H1 (cell line): Measurements from ENCODE around the gene IFT80. TPM values are rescaled to one million over a fixed set of nuclear protein-coding genes. Genes with fewer than 3 reads are reported as not detected.

Experiments used
- CTCF ChIA-PET: fragments of 300-600 bp; sonication (Branson Sonifier 250); formaldehyde crosslinking; loops from one replicate; lab custom pipeline; 2021; ENCODE audit not compliant: partially characterized antibody; lab: Charles Lee
- POLR2A ChIA-PET: fragments of 300-600 bp; sonication (Branson Sonifier 250); formaldehyde crosslinking; loops from one replicate; lab custom pipeline; 2021; ENCODE audit warnings: inconsistent platforms; ENCODE audit not compliant: partially characterized antibody; lab: Charles Lee
- DNase-seq, 2 experiments: peaks; one replicate each; pipeline versions ENCODE4 v3.0.0 to v3.0.0-alpha.2; 2010 to 2022; ENCODE audit warnings: low spot score in 2 of 2, low read depth in 1 of 2, mixed read lengths in 1 of 2
- FAIRE-seq: peaks from 2 replicates; lab custom pipeline; 2011; peaks lifted over from hg19 to GRCh38; lab: Jason Lieb, UNC
- H2AFZ ChIP-seq: 2 replicates; pipeline ENCODE4 v1.8.1; 2012; ENCODE audit warnings: low read length, inconsistent platforms
- H2AK5ac ChIP-seq: 2 replicates; pipeline ENCODE4 v1.6.1; 2013; ENCODE audit warnings: low read depth, low read length
- H2BK120ac ChIP-seq: replicated peaks from 2 replicates; pipeline ENCODE3; 2013; ENCODE audit warnings: low read depth, low read length, inconsistent platforms
- H2BK12ac ChIP-seq: 2 replicates; pipeline ENCODE4 v1.6.1; 2013; ENCODE audit warnings: low read depth, low read length
- H2BK15ac ChIP-seq: 2 replicates; pipeline ENCODE4 v1.6.1; 2013; ENCODE audit warnings: low read length
- H2BK20ac ChIP-seq: 2 replicates; pipeline ENCODE4 v1.6.1; 2013; ENCODE audit warnings: low read length
- H2BK5ac ChIP-seq: 2 replicates; pipeline ENCODE4 v1.6.1; 2013; ENCODE audit warnings: low read depth, low read length
- H3K14ac ChIP-seq: 2 replicates; pipeline ENCODE4 v1.6.1; 2013; ENCODE audit warnings: inconsistent platforms; ENCODE audit not compliant: insufficient read length
- H3K18ac ChIP-seq: 2 replicates; pipeline ENCODE4 v1.6.1; 2013; ENCODE audit warnings: low read length; ENCODE audit errors: extremely low read depth
- H3K23ac ChIP-seq: 2 replicates; pipeline ENCODE4 v1.6.1; 2013; ENCODE audit warnings: inconsistent platforms; ENCODE audit not compliant: insufficient read length
- H3K23me2 ChIP-seq: 2 replicates; pipeline ENCODE4 v1.6.1; 2013; ENCODE audit warnings: low read depth, low read length
- H3K27ac ChIP-seq: 2 replicates; pipeline ENCODE4 v1.6.1; 2011; ENCODE audit warnings: low read depth, low read length, inconsistent platforms
- H3K27me3 ChIP-seq, 4 experiments: replicated peaks in 1 of 4; 1 replicate in 1 of 4; 2 replicates in 3 of 4; pipeline versions ENCODE4 v1.6.1 to v1.8.1; 2011 to 2013; ENCODE audit warnings: low read length in 3 of 4, mild to moderate bottlenecking in 3 of 4, inconsistent platforms in 2 of 4, mixed read lengths in 2 of 4, moderate library complexity in 1 of 4; ENCODE audit not compliant: control insufficient read depth in 3 of 4, insufficient read depth in 3 of 4; ENCODE audit errors: extremely low read depth in 1 of 4
- H3K36me3 ChIP-seq, 4 experiments: 2 replicates each; pipeline versions ENCODE4 v1.6.1 to v1.8.1; 2011 to 2013; ENCODE audit warnings: mild to moderate bottlenecking in 4 of 4, low read length in 3 of 4, moderate library complexity in 2 of 4, control low read depth in 1 of 4, inconsistent platforms in 1 of 4; ENCODE audit not compliant: insufficient read depth in 4 of 4, control insufficient read depth in 2 of 4
- H3K4ac ChIP-seq: replicated peaks from 2 replicates; pipeline ENCODE3; 2013; ENCODE audit warnings: low read length, low read depth, mixed read lengths, inconsistent platforms; ENCODE audit not compliant: insufficient read length
- H3K4me1 ChIP-seq, 4 experiments: replicated peaks in 1 of 4; 1 replicate in 1 of 4; 2 replicates in 3 of 4; pipeline versions ENCODE4 v1.6.1 to v1.8.1; 2011 to 2013; ENCODE audit warnings: low read length in 3 of 4, inconsistent platforms in 2 of 4, mixed read lengths in 1 of 4; ENCODE audit not compliant: insufficient read depth in 4 of 4, control insufficient read depth in 3 of 4
- H3K4me2 ChIP-seq, 2 experiments: 2 replicates each; pipeline versions ENCODE4 v1.6.1 to v1.8.1; 2011 to 2013; ENCODE audit warnings: low read depth in 2 of 2, low read length in 2 of 2, control low read depth in 1 of 2, inconsistent platforms in 1 of 2, mild to moderate bottlenecking in 1 of 2; ENCODE audit not compliant: insufficient read depth in 1 of 2
- H3K4me3 ChIP-seq, 4 experiments: fragments of 200-600, 300-600 bp in 1 of 4; sonication (generic), shearing (Covaris generic), sonication (Bioruptor Twin) in 1 of 4; 2 replicates each; pipeline versions ENCODE4 v1.5.1 to v1.8.1; 2011 to 2016; ENCODE audit warnings: low read length in 4 of 4, low read depth in 3 of 4, control low read depth in 2 of 4, inconsistent platforms in 2 of 4, mild to moderate bottlenecking in 2 of 4, mixed read lengths in 1 of 4, moderate library complexity in 1 of 4; ENCODE audit not compliant: insufficient read depth in 2 of 4; ENCODE audit errors: extremely low read depth in 1 of 4
- H3K56ac ChIP-seq: replicated peaks from 2 replicates; pipeline ENCODE3; 2013; ENCODE audit warnings: low read depth, mild to moderate bottlenecking, mixed read lengths, low read length, inconsistent platforms; ENCODE audit not compliant: insufficient read length
- H3K79me1 ChIP-seq: 2 replicates; pipeline ENCODE4 v1.6.1; 2013; ENCODE audit warnings: low read depth, low read length, control low read depth
- H3K79me2 ChIP-seq, 2 experiments: 2 replicates each; pipeline versions ENCODE4 v1.6.1 to v1.8.1; 2012 to 2013; ENCODE audit warnings: low read length in 2 of 2, mild to moderate bottlenecking in 2 of 2, inconsistent platforms in 1 of 2; ENCODE audit not compliant: insufficient read depth in 2 of 2, control insufficient read depth in 1 of 2
- H3K9ac ChIP-seq, 4 experiments: replicated peaks in 1 of 4; 1 replicate in 1 of 4; 2 replicates in 3 of 4; pipeline versions ENCODE4 v1.6.1 to v1.8.1; 2011 to 2013; ENCODE audit warnings: low read depth in 3 of 4, low read length in 3 of 4, control low read depth in 2 of 4, mild to moderate bottlenecking in 2 of 4, moderate library complexity in 2 of 4, inconsistent platforms in 1 of 4; ENCODE audit errors: extremely low read depth in 1 of 4
- H3K9me3 ChIP-seq, 2 experiments: 2 replicates each; pipeline versions ENCODE4 v1.6.1 to v1.8.1; 2012 to 2013; ENCODE audit warnings: mild to moderate bottlenecking in 2 of 2, moderate library complexity in 2 of 2, control low read depth in 1 of 2, inconsistent platforms in 1 of 2, low read depth in 1 of 2, low read length in 1 of 2, mixed read lengths in 1 of 2; ENCODE audit not compliant: insufficient read depth in 2 of 2
- H4K20me1 ChIP-seq, 2 experiments: replicated peaks in 1 of 2; 2 replicates each; pipeline versions ENCODE3 to v1.8.1; 2011 to 2013; ENCODE audit warnings: inconsistent platforms in 2 of 2, low read length in 2 of 2, mild to moderate bottlenecking in 1 of 2; ENCODE audit not compliant: insufficient read depth in 2 of 2, control insufficient read depth in 1 of 2
- H4K5ac ChIP-seq: 2 replicates; pipeline ENCODE4 v1.6.1; 2013; ENCODE audit warnings: low read length, low read depth, mixed read lengths, inconsistent platforms; ENCODE audit not compliant: insufficient read length
- H4K8ac ChIP-seq: 2 replicates; pipeline ENCODE4 v1.8.0; 2013; ENCODE audit warnings: mild to moderate bottlenecking, moderate library complexity, low read length, inconsistent platforms; ENCODE audit not compliant: insufficient read depth; ENCODE audit errors: extremely low read depth
- H4K91ac ChIP-seq: replicated peaks from 2 replicates; pipeline ENCODE3; 2013; ENCODE audit warnings: low read length, mixed read lengths, inconsistent platforms; ENCODE audit not compliant: insufficient read length
- CEBPB ChIP-seq: IDR thresholded peaks from 2 replicates; pipeline ENCODE4 v1.6.1; 2012; ENCODE audit warnings: low read depth, low read length
- CTBP2 ChIP-seq: IDR thresholded peaks from 2 replicates; pipeline ENCODE4 v1.7.0; 2011; ENCODE audit warnings: borderline replicate concordance, mild to moderate bottlenecking, moderate library complexity, mixed read lengths, low read length; ENCODE audit not compliant: insufficient read depth, insufficient read length
- GTF2F1 ChIP-seq: IDR thresholded peaks from 2 replicates; pipeline ENCODE4 v1.6.1; 2012; ENCODE audit warnings: low read depth, low read length, improper control_type of control experiment, borderline replicate concordance
- KDM5A ChIP-seq: fragments of 200-600 bp; IDR thresholded peaks from 2 replicates; pipeline ENCODE4 v1.7.1; 2012; ENCODE audit warnings: mild to moderate bottlenecking, low read length, inconsistent platforms, mixed read lengths
- POLR2A ChIP-seq, 2 experiments: IDR thresholded peaks; 1 replicate in 1 of 2; 2 replicates in 1 of 2; pipeline ENCODE4 v1.6.1; 2011; ENCODE audit warnings: low read depth in 2 of 2, low read length in 2 of 2, mild to moderate bottlenecking in 2 of 2; ENCODE audit errors: control extremely low read depth in 1 of 2
- TAF7 ChIP-seq: optimal IDR thresholded peaks from 2 replicates; pipeline ENCODE3; 2011; ENCODE audit warnings: low read depth, mild to moderate bottlenecking, inconsistent platforms, low read length, moderate library complexity, borderline replicate concordance
- WGBS, 2 experiments: shearing (Covaris generic) in 1 of 2; methylation state at CpG; one replicate each; pipeline versions ENCODE4 v1.1.6 to v1.1.7; 2013 to 2015; ENCODE audit warnings: low lambda C conversion rate in 2 of 2, mixed read lengths in 2 of 2, inconsistent platforms in 1 of 2, low coverage in 1 of 2, missing lambda C conversion rate in 1 of 2; ENCODE audit not compliant: insufficient replicate concordance in 2 of 2, insufficient coverage in 1 of 2, insufficient read length in 1 of 2; ENCODE audit errors: extremely low coverage in 1 of 2, missing lambda C conversion rate in 1 of 2; 5-methylcytosine and 5-hydroxymethylcytosine counted together
- polyA plus RNA-seq, 7 experiments: library from polyadenylated mRNA; depleted of rRNA in 3 of 7; stranded (reverse) in 5 of 7; unstranded in 2 of 7; fragments of >200 nt in 5 of 7; fragments of 200-250 nt in 2 of 7; gene quantifications; 1 replicate in 5 of 7; 2 replicates in 1 of 7; 4 replicates in 1 of 7; pipeline versions ENCODE4 v1.2.1 to v1.2.3, GENCODE V29; 2011 to 2013; ENCODE audit warnings: missing spikeins in 2 of 7, mixed read lengths in 2 of 7
- total RNA-seq: library from RNA; stranded (reverse); fragmentation: NEBNext Ultra II Directional; extraction: Animal tissue kit (Norgen Biotek cat#: 25700); gene quantifications from 2 replicates; pipeline ENCODE4 v1.2.1, GENCODE V29; 2021
- TF ChIP-seq, protein P1 (sequence below): IDR thresholded peaks from 2 replicates; pipeline ENCODE4 v1.6.1; 2011; ENCODE audit warnings: low read depth, mild to moderate bottlenecking, low read length; ENCODE audit not compliant: insufficient read depth
- TF ChIP-seq, protein P2 (sequence below): IDR thresholded peaks from 2 replicates; pipeline ENCODE4 v1.6.1; 2012; ENCODE audit warnings: low read length, inconsistent platforms
- TF ChIP-seq, protein P3 (sequence below): IDR thresholded peaks from 2 replicates; pipeline ENCODE4 v1.6.1; 2011; ENCODE audit warnings: low read length, improper control_type of control experiment

Gene IFT80
- total and polyA plus RNA-seq, 2 of the 8 experiments (the other 6 are each of a cell fraction or from before 2014, with no cell fraction given), result 7.2 to 25.9 TPM

GRCh38 chr3:160384639-160385318 is 14.2 kb downstream of the IFT80 start:
- no peak overlapping the region for H3K14ac ChIP-seq
- ChIA-PET POLR2A (interaction anchor here (1.0 kb wide), 2 partner anchors 9 to 17 kb away, joined by 3 to 6 read pairs; no protein-coding TSS in a partner anchor), CTCF (interaction anchor here (1.2 kb wide), 1 partner anchor 41 kb away, joined by 4 read pairs; no protein-coding TSS in a partner anchor)
- no peak overlapping the region for H2AK5ac ChIP-seq
- no peak overlapping the region for H2BK120ac ChIP-seq
- H2AFZ ChIP-seq, result no peak overlapping the region
- no peak overlapping the region for H2BK5ac ChIP-seq
- H4K91ac ChIP-seq, result no peak overlapping the region
- FAIRE-seq, result no peak
- no peak overlapping the region for H3K4me2 ChIP-seq
- no peaks in the 10 kb centered on the region for H3K36me3 ChIP-seq
- H2BK20ac ChIP-seq, result no peak overlapping the region
- no peak overlapping the region for H3K4ac ChIP-seq
- H4K8ac ChIP-seq, result no peak overlapping the region
- H3K9ac ChIP-seq, result no peak overlapping the region
- DNase-seq, result no peak
- peaks cover 0 to 6% (median 1%) of the 10 kb centered on the region in 4 experiments; a peak in 3 of 7 replicates for H3K4me1 ChIP-seq
- H4K20me1 ChIP-seq, result no peaks in the 10 kb centered on the region
- no peaks in the 10 kb centered on the region for H3K9me3 ChIP-seq
- no peak overlapping the region for H3K56ac ChIP-seq
- peaks cover 0 to 15% of the 10 kb centered on the region in 2 experiments; a peak in 2 of 4 replicates for H3K79me2 ChIP-seq
- WGBS, 2 experiments, result 79% methylated on average over 5 of the region's 5 CpGs; no CpG with 5 or more reads in 1 of the 2 experiments
- no peak overlapping the region for H3K23ac ChIP-seq
- H4K5ac ChIP-seq, result no peak overlapping the region
- H2BK12ac ChIP-seq, result no peak overlapping the region
- H3K4me3 ChIP-seq, result no peak overlapping the region
- H2BK15ac ChIP-seq, result no peak overlapping the region
- no peak overlapping the region; the same call in 1 of the 2 replicates for H3K27ac ChIP-seq
- H3K79me1 ChIP-seq, result no peaks in the 10 kb centered on the region
- no peak overlapping the region for H3K18ac ChIP-seq
- H3K23me2 ChIP-seq, result no peaks in the 10 kb centered on the region
- H3K27me3 ChIP-seq, result no peaks in the 10 kb centered on the region
- TF ChIP-seq KDM5A (no peak), TAF7 (no peak), POLR2A (IDR thresholded peaks at IDR 0.05; ENCODE audit: control extremely low read depth in 1 of 2, low read depth in 2 of 2, low read length in 2 of 2) (no peak), CTBP2 (no peak), GTF2F1 (no peak), CEBPB (no peak)
- TF ChIP-seq, protein P1, sequence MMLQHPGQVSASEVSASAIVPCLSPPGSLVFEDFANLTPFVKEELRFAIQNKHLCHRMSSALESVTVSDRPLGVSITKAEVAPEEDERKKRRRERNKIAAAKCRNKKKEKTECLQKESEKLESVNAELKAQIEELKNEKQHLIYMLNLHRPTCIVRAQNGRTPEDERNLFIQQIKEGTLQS, result no peak
- TF ChIP-seq, protein P2, sequence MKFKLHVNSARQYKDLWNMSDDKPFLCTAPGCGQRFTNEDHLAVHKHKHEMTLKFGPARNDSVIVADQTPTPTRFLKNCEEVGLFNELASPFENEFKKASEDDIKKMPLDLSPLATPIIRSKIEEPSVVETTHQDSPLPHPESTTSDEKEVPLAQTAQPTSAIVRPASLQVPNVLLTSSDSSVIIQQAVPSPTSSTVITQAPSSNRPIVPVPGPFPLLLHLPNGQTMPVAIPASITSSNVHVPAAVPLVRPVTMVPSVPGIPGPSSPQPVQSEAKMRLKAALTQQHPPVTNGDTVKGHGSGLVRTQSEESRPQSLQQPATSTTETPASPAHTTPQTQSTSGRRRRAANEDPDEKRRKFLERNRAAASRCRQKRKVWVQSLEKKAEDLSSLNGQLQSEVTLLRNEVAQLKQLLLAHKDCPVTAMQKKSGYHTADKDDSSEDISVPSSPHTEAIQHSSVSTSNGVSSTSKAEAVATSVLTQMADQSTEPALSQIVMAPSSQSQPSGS, result no peak
- TF ChIP-seq, protein P3, sequence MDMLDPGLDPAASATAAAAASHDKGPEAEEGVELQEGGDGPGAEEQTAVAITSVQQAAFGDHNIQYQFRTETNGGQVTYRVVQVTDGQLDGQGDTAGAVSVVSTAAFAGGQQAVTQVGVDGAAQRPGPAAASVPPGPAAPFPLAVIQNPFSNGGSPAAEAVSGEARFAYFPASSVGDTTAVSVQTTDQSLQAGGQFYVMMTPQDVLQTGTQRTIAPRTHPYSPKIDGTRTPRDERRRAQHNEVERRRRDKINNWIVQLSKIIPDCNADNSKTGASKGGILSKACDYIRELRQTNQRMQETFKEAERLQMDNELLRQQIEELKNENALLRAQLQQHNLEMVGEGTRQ, result no peak
